Placental epithelial cell (primary cell): ENCODE results near the gene GJD2. TPM values are rescaled to one million over a fixed set of nuclear protein-coding genes. Genes with fewer than 3 reads are reported as not detected.

ENCODE experiments used
- total RNA-seq: library from RNA; depleted of rRNA; stranded (reverse); fragments of >200 nt; gene quantifications from 2 replicates; pipeline ENCODE4 v1.2.3, GENCODE V29; 2012

The GJD2 gene
- not detected in 2 replicates for total RNA-seq

DNA sequence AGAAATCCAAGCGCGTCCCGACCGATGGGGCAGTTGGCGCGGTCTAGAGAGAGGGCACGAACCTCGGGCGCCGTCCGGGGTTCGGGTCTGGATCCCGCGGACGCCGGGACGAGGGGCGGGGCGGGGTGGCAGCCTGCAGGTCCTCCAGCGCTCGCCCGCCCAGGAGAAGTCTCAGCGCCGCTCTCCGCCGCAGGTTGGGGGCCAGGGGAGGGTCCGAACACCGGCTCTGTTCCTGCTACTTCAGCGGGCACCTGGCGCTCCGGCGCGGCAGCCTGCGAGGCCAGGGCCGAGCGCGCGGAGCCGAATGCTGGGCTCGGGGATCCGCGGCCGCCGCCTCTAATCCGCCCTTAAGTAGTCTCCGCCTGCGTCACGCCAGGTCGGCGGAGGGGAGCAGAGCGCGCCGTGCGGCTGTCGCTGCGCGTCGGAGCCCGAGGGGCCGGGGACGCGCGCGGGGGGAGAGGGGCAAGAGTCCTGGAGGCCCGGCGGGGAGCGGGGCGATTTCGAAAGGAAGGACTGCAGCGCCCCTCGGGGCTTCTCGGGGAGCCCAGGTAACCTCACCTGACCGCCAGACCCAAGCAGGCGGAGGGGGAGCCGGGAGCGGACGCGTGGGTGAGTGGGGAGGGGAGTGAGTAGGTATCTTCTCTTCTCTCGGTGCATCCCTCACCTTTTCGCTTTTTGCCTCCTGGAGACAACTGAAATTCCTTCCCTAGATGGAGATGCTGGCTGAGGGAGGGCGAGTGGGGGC, at the start of gene GJD2:
Gene GJD2, minus strand, starts transcription at position 325 of the 745 bp plus-strand sequence. CDS start 510 bp downstream, outside the sequence.

DNA sequence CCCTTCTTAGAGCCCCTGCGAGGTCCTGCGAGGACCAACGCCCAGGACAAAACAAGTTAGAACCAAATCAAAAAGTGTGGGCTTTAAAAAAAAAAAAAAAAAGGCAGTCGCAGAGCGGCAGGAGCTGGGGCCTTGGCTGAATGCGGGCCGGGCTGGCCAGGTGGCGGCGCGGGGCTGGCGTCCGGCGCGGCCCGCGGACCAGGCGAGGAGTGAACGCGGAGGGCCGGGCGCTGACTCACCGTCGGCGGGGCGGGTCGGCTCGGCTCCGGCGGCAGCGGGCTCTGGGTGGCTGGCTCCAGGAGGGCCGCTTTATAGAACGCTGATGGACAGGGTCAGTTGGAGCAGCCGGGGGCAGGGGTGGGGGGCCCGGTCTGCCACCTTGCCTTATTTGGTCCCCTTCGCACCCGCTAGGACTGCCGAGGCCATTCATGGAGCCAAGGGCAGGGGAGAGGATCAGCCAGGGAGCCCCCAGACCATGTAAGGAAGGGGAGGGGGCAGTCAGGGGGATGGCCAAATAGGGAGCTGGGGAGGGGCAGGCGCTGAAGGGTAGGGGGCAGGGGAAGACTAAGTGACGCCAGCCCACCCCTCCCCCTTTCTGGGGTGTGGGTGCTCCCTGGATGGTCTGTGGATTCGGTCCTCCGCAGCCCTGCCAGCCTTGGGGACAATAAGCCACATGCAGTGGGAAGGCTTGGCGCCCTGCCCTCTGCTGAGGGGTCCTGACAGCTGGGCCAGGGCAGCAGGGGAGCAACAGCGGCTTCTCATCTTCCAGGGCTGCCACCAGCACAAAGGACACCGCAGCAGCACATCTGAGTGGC, 40.7 kb upstream of the GJD2 start, which contains the start of gene ACTC1:
Gene ACTC1, minus strand, starts transcription at position 283 of the 815 bp plus-strand sequence. CDS start 741 bp downstream, outside the sequence.

Other genes starting within 250 kb of the GJD2 start
- gene GOLGA8B, start 171.3 kb downstream of the GJD2 start, total RNA-seq: 53.5 and 76.9 TPM in 2 replicates
- gene ACTC1, start 40.6 kb upstream of the GJD2 start, total RNA-seq: 0.11 TPM in 1 of 2 replicates, not detected in the other
- 21.2 and 25.6 TPM in 2 replicates for gene AQR, start 214.7 kb upstream of the GJD2 start, total RNA-seq
- gene ZNF770, start 233.3 kb upstream of the GJD2 start, total RNA-seq: 23.2 and 33.4 TPM in 2 replicates